Adipocyte (in vitro differentiated cells): ENCODE data around the gene DMRT2.

ENCODE experiments used
- DNase-seq: peaks from one replicate; pipeline ENCODE4 v3.0.0-alpha.2; 2015; ENCODE audit warnings: low read depth
- H3K27me3 ChIP-seq: replicated peaks from 2 replicates; pipeline ENCODE4 v1.7.0; 2013; ENCODE audit warnings: mild to moderate bottlenecking, low read length, moderate library complexity; ENCODE audit not compliant: control insufficient read depth, insufficient read depth
- H3K36me3 ChIP-seq: 2 replicates; pipeline ENCODE4 v1.7.0; 2013; ENCODE audit warnings: low read length, mild to moderate bottlenecking, moderate library complexity; ENCODE audit not compliant: control insufficient read depth, insufficient read depth, severe bottlenecking
- H3K4me1 ChIP-seq: 2 replicates; pipeline ENCODE4 v1.7.0; 2013; ENCODE audit warnings: mild to moderate bottlenecking, low read length, moderate library complexity; ENCODE audit not compliant: control insufficient read depth, insufficient read depth
- H3K4me3 ChIP-seq: 2 replicates; pipeline ENCODE4 v1.7.0; 2013; ENCODE audit warnings: mild to moderate bottlenecking, low read length, moderate library complexity
- H3K9ac ChIP-seq: 2 replicates; pipeline ENCODE4 v1.7.0; 2013; ENCODE audit warnings: mild to moderate bottlenecking, low read length, moderate library complexity
- H3K9me3 ChIP-seq: 2 replicates; pipeline ENCODE4 v1.7.0; 2013; ENCODE audit warnings: mild to moderate bottlenecking, low read length, moderate library complexity; ENCODE audit not compliant: control insufficient read depth

The DMRT2 gene

DNA sequence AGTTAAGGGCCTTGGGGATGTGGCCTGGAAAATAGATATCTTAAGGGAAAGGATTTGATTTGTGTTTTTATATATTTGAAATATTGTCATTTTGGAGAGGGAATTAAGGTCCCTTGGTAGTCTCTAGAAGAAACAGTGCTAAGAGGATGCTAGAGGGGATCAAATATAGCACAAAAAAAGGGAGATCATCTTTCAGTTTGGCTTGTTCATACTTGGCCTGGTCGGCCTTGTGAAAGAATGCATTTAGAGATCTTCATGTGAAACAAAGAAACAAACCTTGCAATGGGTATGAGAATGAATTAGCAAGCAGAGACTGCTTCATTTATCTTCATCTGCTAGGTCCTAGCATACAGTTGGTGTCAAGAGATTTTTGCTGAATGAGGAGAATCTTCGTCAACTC, 15.0 kb downstream of the DMRT2 start:
- no peaks in the 10 kb centered on the region for H3K4me1 ChIP-seq
- no peaks in the 10 kb centered on the region for H3K27me3 ChIP-seq
- peaks cover 3% of the 10 kb centered on the region for H3K9me3 ChIP-seq
- H3K4me3 ChIP-seq = no peak overlapping the region
- no peak overlapping the region for H3K9ac ChIP-seq
- no peak for DNase-seq
- no peaks in the 10 kb centered on the region for H3K36me3 ChIP-seq

GRCh38 chr9:1070692-1071091, 20.5 kb downstream of the DMRT2 start:
- no peaks in the 10 kb centered on the region for H3K36me3 ChIP-seq
- H3K27me3 ChIP-seq = no peaks in the 10 kb centered on the region
- H3K9me3 ChIP-seq = peaks cover 3% of the 10 kb centered on the region
- H3K4me3 ChIP-seq = no peak overlapping the region
- H3K9ac ChIP-seq = no peak overlapping the region
- H3K4me1 ChIP-seq = no peaks in the 10 kb centered on the region
- no peak for DNase-seq

DNA sequence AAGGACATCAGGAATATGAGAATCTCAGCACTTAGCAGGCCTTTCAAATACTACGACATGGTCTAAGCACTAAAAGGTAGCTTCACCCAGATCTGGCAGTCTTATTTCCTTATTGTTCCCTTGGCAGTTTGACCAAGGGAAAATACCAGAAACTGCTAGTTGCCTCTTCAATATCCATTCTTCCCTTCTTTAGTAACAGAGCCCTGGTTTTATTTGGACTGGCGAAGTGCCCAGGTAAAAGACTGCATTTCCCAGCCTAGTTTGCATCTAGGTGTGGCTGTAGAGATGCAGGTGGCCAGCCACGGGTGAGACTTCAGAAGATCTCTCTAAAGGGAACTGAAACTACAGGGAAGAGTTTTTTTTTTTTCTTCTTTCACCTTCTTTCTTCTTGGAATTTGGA, 21.6 kb downstream of the DMRT2 start:
- H3K9ac ChIP-seq = no peak overlapping the region

DNA sequence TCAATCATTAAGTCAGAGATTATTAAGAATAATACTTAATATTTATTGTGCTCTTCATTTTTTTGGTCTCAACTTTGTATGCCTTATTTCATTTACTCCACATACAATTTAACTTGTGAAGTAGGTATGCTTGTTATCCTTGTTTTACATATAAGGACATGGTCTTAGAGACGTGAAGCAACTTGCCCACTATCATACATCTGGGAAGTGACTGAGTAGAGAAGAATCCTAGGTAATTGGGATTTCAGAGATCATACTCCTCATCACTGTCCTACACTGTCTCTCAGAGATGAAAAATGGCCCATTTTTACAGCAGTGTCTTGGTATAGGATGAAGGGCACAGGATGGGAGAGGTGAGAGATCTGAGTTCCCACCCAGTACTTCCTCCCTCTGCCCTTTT, 23.3 kb downstream of the DMRT2 start:
- Histone ChIP-seq H3K27me3 (no peaks in the 10 kb centered on the region), H3K9me3 (no peaks in the 10 kb centered on the region), H3K9ac (no peak overlapping the region)

More for the DNA sequence above, 21.6 kb downstream of the DMRT2 start:
- no peak overlapping the region for H3K4me3 ChIP-seq
- H3K4me1 ChIP-seq = no peaks in the 10 kb centered on the region
- H3K36me3 ChIP-seq = no peaks in the 10 kb centered on the region
- no peak for DNase-seq
- peaks cover 3% of the 10 kb centered on the region for H3K9me3 ChIP-seq
- no peaks in the 10 kb centered on the region for H3K27me3 ChIP-seq

DNA sequence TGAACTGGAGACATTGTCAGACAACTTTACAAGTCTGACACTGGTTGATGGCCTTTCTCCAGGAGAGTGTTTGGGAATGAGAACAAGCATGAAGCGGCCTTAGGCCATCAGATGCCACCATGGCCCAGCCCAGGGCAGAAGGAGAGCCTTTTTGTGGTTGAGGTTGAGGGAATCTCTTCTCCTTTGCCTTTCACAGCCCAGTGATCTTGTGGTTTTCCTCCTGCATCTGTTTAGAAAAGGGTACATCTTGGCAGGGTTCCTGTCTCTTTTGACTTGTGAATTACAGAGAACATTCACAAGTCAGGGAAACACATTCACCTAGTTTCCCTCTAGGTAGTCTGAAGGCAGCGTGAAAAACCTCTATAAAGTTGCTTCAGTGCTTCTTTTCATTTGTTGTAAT, 27.5 kb downstream of the DMRT2 start:
- no peak overlapping the region for H3K4me3 ChIP-seq
- no peaks in the 10 kb centered on the region for H3K9me3 ChIP-seq
- no peaks in the 10 kb centered on the region for H3K27me3 ChIP-seq
- peaks cover under 1% of the 10 kb centered on the region for H3K4me1 ChIP-seq
- H3K9ac ChIP-seq = no peak overlapping the region
- H3K36me3 ChIP-seq = no peaks in the 10 kb centered on the region
- DNase-seq = no peak

More for the DNA sequence above, 23.3 kb downstream of the DMRT2 start:
- Histone ChIP-seq H3K4me3 (no peak overlapping the region), H3K4me1 (no peaks in the 10 kb centered on the region), H3K36me3 (no peaks in the 10 kb centered on the region)
- DNase-seq = no peak

DNA sequence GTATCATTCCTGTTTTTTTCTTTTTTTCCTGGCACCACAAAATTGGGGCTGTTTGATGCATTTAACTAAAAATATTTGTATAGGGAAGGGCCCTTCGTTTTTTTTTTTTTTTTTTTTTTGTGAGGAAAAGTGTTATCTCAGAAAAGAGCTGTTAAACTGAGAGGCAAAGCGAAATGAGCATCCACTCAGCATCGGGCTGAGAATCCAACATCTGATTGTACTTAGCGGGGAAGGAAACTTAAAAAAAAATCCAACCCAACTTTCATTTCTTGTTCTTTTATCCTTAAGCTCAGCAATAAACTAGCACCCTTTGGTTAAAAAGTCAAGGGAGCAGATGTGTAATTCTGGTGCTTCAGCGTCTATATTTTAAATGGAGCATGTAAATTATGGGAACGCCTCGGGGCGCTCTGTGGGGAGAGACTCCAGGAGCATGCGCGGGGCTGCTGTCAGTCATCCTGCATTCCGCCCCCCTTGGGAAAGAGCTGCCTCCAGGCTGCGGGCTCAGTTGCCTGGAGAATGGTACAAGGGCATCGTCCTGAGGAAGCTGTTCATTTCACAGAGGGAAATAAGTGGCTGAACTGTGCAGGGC, 33.3 kb downstream of the DMRT2 start:
- no peaks in the 10 kb centered on the region for H3K36me3 ChIP-seq
- H3K4me1 ChIP-seq = peaks cover 6% of the 10 kb centered on the region
- no peaks in the 10 kb centered on the region for H3K27me3 ChIP-seq
- H3K9me3 ChIP-seq = no peaks in the 10 kb centered on the region
- H3K9ac ChIP-seq = peak overlapping the region; percentile 50
- peak; percentile 13 for DNase-seq
- peak overlapping the region; percentile 81 for H3K4me3 ChIP-seq

DNA sequence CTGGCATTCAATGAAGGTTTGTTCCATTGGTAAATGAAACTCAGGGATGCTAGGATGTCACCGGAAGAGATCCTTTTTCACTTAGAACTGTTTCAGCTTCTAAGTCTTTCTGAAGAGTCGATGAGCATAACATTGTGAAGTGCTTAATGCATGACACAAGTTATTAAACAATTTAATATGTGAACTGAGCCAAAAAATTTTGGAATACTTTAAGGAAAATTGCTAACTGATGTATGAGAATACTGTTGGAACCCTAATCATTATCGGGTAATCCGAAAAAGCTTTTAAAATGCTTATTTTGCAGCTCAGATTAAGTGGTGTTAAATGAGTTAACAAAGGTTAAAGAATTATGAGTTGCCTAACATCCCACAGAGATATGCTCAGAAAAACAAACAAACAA, 34.9 kb downstream of the DMRT2 start:
- no peaks in the 10 kb centered on the region for H3K27me3 ChIP-seq
- H3K4me1 ChIP-seq = peaks cover 6% of the 10 kb centered on the region
- DNase-seq = no peak
- no peaks in the 10 kb centered on the region for H3K9me3 ChIP-seq
- no peaks in the 10 kb centered on the region for H3K36me3 ChIP-seq
- H3K4me3 ChIP-seq = no peak overlapping the region
- H3K9ac ChIP-seq = no peak overlapping the region

- no peaks in the 10 kb centered on the region for H3K9me3 ChIP-seq
- peaks cover 6% of the 10 kb centered on the region for H3K4me1 ChIP-seq
- no peak overlapping the region for H3K9ac ChIP-seq
- H3K27me3 ChIP-seq = no peaks in the 10 kb centered on the region
- H3K36me3 ChIP-seq = no peaks in the 10 kb centered on the region
- H3K4me3 ChIP-seq = no peak overlapping the region
- DNase-seq = no peak
Measured at GRCh38 chr9:1086517-1086916, 36.4 kb downstream of the DMRT2 start.

GRCh38 chr9:1087120-1087881, 37.1 kb downstream of the DMRT2 start:
- no peak overlapping the region for H3K9ac ChIP-seq
- H3K9me3 ChIP-seq = no peaks in the 10 kb centered on the region
- DNase-seq = no peak
- peaks cover 6% of the 10 kb centered on the region for H3K4me1 ChIP-seq
- no peaks in the 10 kb centered on the region for H3K27me3 ChIP-seq
- no peak overlapping the region for H3K4me3 ChIP-seq
- H3K36me3 ChIP-seq = no peaks in the 10 kb centered on the region

DNA sequence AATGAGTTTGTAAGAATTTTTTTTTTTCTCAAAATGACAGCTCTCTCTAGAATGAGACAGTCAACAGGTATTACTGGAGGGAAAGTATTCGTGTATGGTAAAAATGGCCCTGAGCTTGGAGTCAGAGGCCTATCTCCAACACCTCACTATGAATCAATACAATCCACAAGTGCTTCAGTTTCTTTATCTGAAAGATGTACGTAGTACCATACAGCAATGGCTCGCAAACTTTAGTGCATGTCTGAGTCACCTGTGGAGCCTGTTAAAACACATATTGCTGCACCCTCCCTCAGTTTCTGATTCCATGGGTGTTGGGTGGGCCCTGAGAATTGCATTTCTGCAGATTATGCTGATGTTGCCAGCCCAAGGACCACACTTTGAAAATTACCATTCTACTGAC, 44.6 kb downstream of the DMRT2 start:
- no peaks in the 10 kb centered on the region for H3K9me3 ChIP-seq
- no peaks in the 10 kb centered on the region for H3K36me3 ChIP-seq
- no peak overlapping the region for H3K4me3 ChIP-seq
- no peak for DNase-seq
- H3K27me3 ChIP-seq = no peaks in the 10 kb centered on the region
- H3K9ac ChIP-seq = no peak overlapping the region
- H3K4me1 ChIP-seq = no peaks in the 10 kb centered on the region

DNA sequence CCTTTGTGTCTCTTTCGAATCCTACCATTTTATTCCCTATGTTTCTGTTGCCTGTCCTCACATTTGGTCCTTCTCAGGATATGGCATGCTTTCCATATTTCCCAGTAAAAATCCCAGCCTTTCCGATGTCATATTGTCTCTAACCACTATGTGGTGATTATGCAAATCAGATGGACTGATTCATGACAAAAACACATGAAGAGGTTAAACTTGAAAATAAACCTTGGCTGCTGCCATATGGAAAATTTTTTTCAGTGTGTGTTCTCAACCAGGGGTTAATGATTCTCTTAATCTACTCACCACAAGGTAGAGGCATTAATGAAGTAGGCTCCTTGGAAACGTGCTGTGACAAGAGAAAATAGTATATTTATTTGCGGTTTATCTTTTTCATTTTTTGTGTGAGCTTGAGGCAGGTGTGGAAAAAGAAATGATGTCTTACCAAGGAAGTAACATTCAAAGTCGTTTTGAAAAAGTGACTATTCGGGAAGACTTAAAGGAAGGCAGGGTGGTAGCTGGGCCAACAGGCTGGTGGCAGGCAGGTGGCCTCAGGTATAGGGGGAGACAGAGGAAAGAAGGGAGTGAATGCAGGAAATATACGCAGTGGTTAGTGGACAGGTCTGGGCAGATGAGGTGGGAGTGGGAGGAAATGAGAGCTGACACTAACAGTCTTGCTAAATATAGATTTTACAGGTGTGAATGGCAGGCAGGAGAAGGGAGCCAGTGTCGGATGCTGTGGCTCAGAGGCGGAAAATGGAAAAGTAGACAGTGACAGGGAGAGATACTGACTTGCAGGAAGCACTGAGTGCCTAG, 46.2 kb downstream of the DMRT2 start:
- Histone ChIP-seq H3K4me3 (no peak overlapping the region), H3K9ac (no peak overlapping the region), H3K36me3 (no peaks in the 10 kb centered on the region), H3K4me1 (no peaks in the 10 kb centered on the region), H3K9me3 (no peaks in the 10 kb centered on the region), H3K27me3 (no peaks in the 10 kb centered on the region)
- no peak for DNase-seq
